Uterus (tissue), 2 donors: Measurements from ENCODE around the gene ZCWPW2.

Source experiments
- CTCF ChIP-seq, 4 experiments: fragments of 200-600 bp in 2 of 4; fragments of 450-650 bp in 2 of 4; sonication (generic) in 2 of 4; IDR thresholded peaks; one replicate each; pipeline ENCODE4 v1.5.1; 2016 to 2019; ENCODE audit warnings: antibody characterized with exemption in 4 of 4, mild to moderate bottlenecking in 2 of 4, moderate library complexity in 1 of 4
- POLR2A ChIP-seq, 2 donors: fragments of 450-650 bp; IDR thresholded peaks; one replicate each; pipeline ENCODE4 v1.6.1; 2016; ENCODE audit warnings: antibody characterized with exemption in 2 of 2, mild to moderate bottlenecking in 1 of 2, moderate library complexity in 1 of 2

GRCh38 chr3:28564211-28564610 is 215.7 kb downstream of the ZCWPW2 start:
- TF ChIP-seq POLR2A (IDR thresholded peaks at IDR 0.05) (no peak), CTCF (IDR thresholded peaks at IDR 0.05) (no peak)
